Calu3 (cell line): ENCODE measurements around the gene ZCCHC17. TPM values are rescaled to one million over a fixed set of nuclear protein-coding genes. Genes with fewer than 3 reads are reported as not detected.

ENCODE experiments used
- BruUV-seq: library from RNA; stranded (reverse); fragments of 400-500 nt; replicated peaks from 2 replicates; lab custom pipeline; 2021; lab: Mats Ljungman, UMichigan
- CTCF ChIA-PET: fragments of 300-600 bp; sonication (Branson Sonifier 250); formaldehyde crosslinking; loops from one replicate; lab custom pipeline; 2022; ENCODE audit warnings: antibody characterized with exemption; lab: Charles Lee
- DNase-seq: peaks from one replicate; pipeline ENCODE4 v3.0.0; 2022
- H3K27ac Mint-ChIP-seq: one replicate; pipeline ENCODE4 v1.8.0; 2022; ENCODE audit warnings: mixed read lengths; ENCODE audit not compliant: unreplicated experiment
- H3K27me3 Mint-ChIP-seq: one replicate; pipeline ENCODE4 v1.8.0; 2022; ENCODE audit warnings: mixed read lengths; ENCODE audit not compliant: unreplicated experiment
- H3K36me3 Mint-ChIP-seq: one replicate; pipeline ENCODE4 v1.8.0; 2022; ENCODE audit warnings: mild to moderate bottlenecking, moderate library complexity, mixed read lengths; ENCODE audit not compliant: insufficient read depth, unreplicated experiment
- H3K4me1 Mint-ChIP-seq: one replicate; pipeline ENCODE4 v1.8.0; 2022; ENCODE audit warnings: mild to moderate bottlenecking, low read depth, mixed read lengths; ENCODE audit not compliant: unreplicated experiment
- H3K4me3 Mint-ChIP-seq: one replicate; pipeline ENCODE4 v1.8.0; 2022; ENCODE audit warnings: mild to moderate bottlenecking, low read depth, moderate library complexity, mixed read lengths; ENCODE audit not compliant: unreplicated experiment
- H3K9me3 Mint-ChIP-seq: one replicate; pipeline ENCODE4 v1.8.0; 2022; ENCODE audit warnings: low read depth, mixed read lengths; ENCODE audit not compliant: unreplicated experiment
- CTCF ChIP-seq: fragments of 200-600 bp; IDR thresholded peaks from one replicate; pipeline ENCODE4 v1.8.0; 2022; ENCODE audit warnings: antibody characterized with exemption; ENCODE audit not compliant: unreplicated experiment
- intact Hi-C: fragments of 100-400 bp; cut with micrococcal nuclease; formaldehyde crosslinking; loops from one replicate; pipeline ENCODE4 v1.10.0; 2022; ENCODE audit not compliant: unreplicated experiment
- total RNA-seq: library from RNA; stranded (reverse); gene quantifications from 2 replicates; pipeline ENCODE4 v1.2.3, GENCODE V29; 2022

ZCCHC17 gene
- total RNA-seq, 1 experiment from 2014 or later = 28.5 TPM

GRCh38 chr1:31310198-31310597 is 13.4 kb downstream of the ZCCHC17 start:
- peaks cover 9% of the 10 kb centered on the region for H3K36me3 Mint-ChIP-seq
- no peaks in the 10 kb centered on the region for H3K9me3 Mint-ChIP-seq
- H3K27ac Mint-ChIP-seq = no peak overlapping the region
- intact Hi-C loops = no loop called here
- no peaks in the 10 kb centered on the region for H3K4me1 Mint-ChIP-seq
- no peak for TF ChIP-seq CTCF
- H3K27me3 Mint-ChIP-seq = no peaks in the 10 kb centered on the region
- no TSS peak for BruUV-seq
- H3K4me3 Mint-ChIP-seq = no peak overlapping the region
- CTCF ChIA-PET = no interaction called here
- DNase-seq = no peak

- Mint-ChIP-seq H3K4me1 (no peaks in the 10 kb centered on the region), H3K36me3 (peaks cover 17% of the 10 kb centered on the region), H3K27ac (no peak overlapping the region), H3K9me3 (no peaks in the 10 kb centered on the region), H3K27me3 (no peaks in the 10 kb centered on the region), H3K4me3 (no peak overlapping the region)
- CTCF ChIA-PET = no interaction called here
- intact Hi-C loops = no loop called here
- DNase-seq = no peak
- no peak for TF ChIP-seq CTCF
- BruUV-seq = no TSS peak
Observed at GRCh38 chr1:31315902-31316301, 19.1 kb downstream of the ZCCHC17 start.

GRCh38 chr1:31318146-31318545 is 21.3 kb downstream of the ZCCHC17 start:
- Mint-ChIP-seq H3K27ac (no peak overlapping the region), H3K36me3 (peaks cover 8% of the 10 kb centered on the region), H3K27me3 (no peaks in the 10 kb centered on the region), H3K9me3 (no peaks in the 10 kb centered on the region), H3K4me1 (no peaks in the 10 kb centered on the region), H3K4me3 (no peak overlapping the region)
- no peak for DNase-seq
- CTCF ChIA-PET = no interaction called here
- TF ChIP-seq CTCF = no peak
- no TSS peak for BruUV-seq
- intact Hi-C loops = no loop called here

GRCh38 chr1:31324093-31324492 is 27.3 kb downstream of the ZCCHC17 start:
- intact Hi-C loops = no loop called here
- BruUV-seq = no TSS peak
- H3K4me3 Mint-ChIP-seq = no peak overlapping the region
- CTCF ChIA-PET = no interaction called here
- no peaks in the 10 kb centered on the region for H3K4me1 Mint-ChIP-seq
- H3K36me3 Mint-ChIP-seq = no peaks in the 10 kb centered on the region
- H3K27ac Mint-ChIP-seq = no peak overlapping the region
- H3K27me3 Mint-ChIP-seq = no peaks in the 10 kb centered on the region
- H3K9me3 Mint-ChIP-seq = no peaks in the 10 kb centered on the region
- no peak for TF ChIP-seq CTCF
- DNase-seq = no peak

- CTCF ChIA-PET = no interaction called here
- H3K4me3 Mint-ChIP-seq = no peak overlapping the region
- intact Hi-C loops = no loop called here
- no peak for DNase-seq
- H3K36me3 Mint-ChIP-seq = no peaks in the 10 kb centered on the region
- H3K9me3 Mint-ChIP-seq = no peaks in the 10 kb centered on the region
- no peaks in the 10 kb centered on the region for H3K27me3 Mint-ChIP-seq
- H3K27ac Mint-ChIP-seq = no peak overlapping the region
- BruUV-seq = no TSS peak
- TF ChIP-seq CTCF = no peak
- H3K4me1 Mint-ChIP-seq = no peaks in the 10 kb centered on the region
Observed at GRCh38 chr1:31324992-31325391, 28.2 kb downstream of the ZCCHC17 start.
